ENCODE data around the gene NUTF2.

NUTF2 gene

GRCh38 chr16:67880584-67880983 is 33.9 kb downstream of the NUTF2 start:
- TF ChIP-seq CTCF (IDR thresholded peaks at IDR 0.05; ENCODE audit: low read depth, low read length) = no peak

GRCh38 chr16:67881621-67882161 is 35.0 kb downstream of the NUTF2 start:
- DNase-seq (ENCODE audit: extremely low read depth, low read depth) = no peak
- TF ChIP-seq CTCF (IDR thresholded peaks at IDR 0.05; ENCODE audit: low read depth, low read length) = no peak

More at GRCh38 chr16:67880584-67880983, 33.9 kb downstream of the NUTF2 start:
- DNase-seq (ENCODE audit: extremely low read depth, low read depth) = no peak

- no peak for DNase-seq (ENCODE audit: extremely low read depth, low read depth)
- no peak for TF ChIP-seq CTCF (IDR thresholded peaks at IDR 0.05; ENCODE audit: low read depth, low read length)
Measured at GRCh38 chr16:67882374-67883145, 35.8 kb downstream of the NUTF2 start.

- DNase-seq (ENCODE audit: extremely low read depth, low read depth) = no peak
- TF ChIP-seq CTCF (IDR thresholded peaks at IDR 0.05; ENCODE audit: low read depth, low read length) = no peak
Measured at GRCh38 chr16:67883146-67883871, 36.6 kb downstream of the NUTF2 start.

GRCh38 chr16:67883872-67884261 is 37.1 kb downstream of the NUTF2 start:
- DNase-seq (ENCODE audit: extremely low read depth, low read depth) = no peak
- TF ChIP-seq CTCF (IDR thresholded peaks at IDR 0.05; ENCODE audit: low read depth, low read length) = peak; percentile 85

GRCh38 chr16:67884684-67885083 is 38.0 kb downstream of the NUTF2 start, which contains the start of gene NRN1L:
NRN1L (plus strand) TSS chr16:67884885; CDS start chr16:67884904, 19 bp downstream.
- DNase-seq (ENCODE audit: extremely low read depth, low read depth) = peak; percentile 79

More at GRCh38 chr16:67884684-67885083, 38.0 kb downstream of the NUTF2 start, which contains the start of gene NRN1L:
- TF ChIP-seq CTCF (IDR thresholded peaks at IDR 0.05; ENCODE audit: low read depth, low read length) = no peak
